Activated T-cell treated with anti-CD3 and anti-CD28 coated beads, Interleukin-2, amount 50 U/mL, for 1 hour (primary cell): Measurements from ENCODE around the gene CCL22.
"Not testable (repeated sequence)": the region's sequence is repeated elsewhere in the genome, so short reads cannot be mapped to it uniquely, and the experiment has no call there.

Source experiments
- DNase-seq: peaks from one replicate; pipeline ENCODE4 v3.0.0-alpha.2; 2020

The CCL22 gene

DNA sequence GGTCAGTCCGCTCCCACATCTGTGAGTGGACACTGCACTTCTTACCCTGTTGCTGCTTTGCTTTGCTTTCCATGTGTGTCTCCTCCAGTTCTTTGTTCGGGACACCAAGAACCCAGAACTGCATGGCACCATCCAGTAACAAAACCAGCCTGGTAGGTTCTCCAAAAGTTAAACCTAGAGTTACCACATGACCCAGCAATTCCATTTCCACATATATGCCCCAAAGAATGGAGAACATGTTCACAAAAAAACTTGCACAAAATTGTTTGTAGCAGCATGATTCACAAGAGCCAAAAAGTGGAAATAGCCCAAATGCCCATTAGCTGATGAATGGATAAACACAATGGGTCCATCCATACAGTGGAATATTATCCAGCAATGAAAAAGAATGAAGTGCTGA lies 10.3 kb upstream of the CCL22 start:
- DNase-seq, result no peak

DNA sequence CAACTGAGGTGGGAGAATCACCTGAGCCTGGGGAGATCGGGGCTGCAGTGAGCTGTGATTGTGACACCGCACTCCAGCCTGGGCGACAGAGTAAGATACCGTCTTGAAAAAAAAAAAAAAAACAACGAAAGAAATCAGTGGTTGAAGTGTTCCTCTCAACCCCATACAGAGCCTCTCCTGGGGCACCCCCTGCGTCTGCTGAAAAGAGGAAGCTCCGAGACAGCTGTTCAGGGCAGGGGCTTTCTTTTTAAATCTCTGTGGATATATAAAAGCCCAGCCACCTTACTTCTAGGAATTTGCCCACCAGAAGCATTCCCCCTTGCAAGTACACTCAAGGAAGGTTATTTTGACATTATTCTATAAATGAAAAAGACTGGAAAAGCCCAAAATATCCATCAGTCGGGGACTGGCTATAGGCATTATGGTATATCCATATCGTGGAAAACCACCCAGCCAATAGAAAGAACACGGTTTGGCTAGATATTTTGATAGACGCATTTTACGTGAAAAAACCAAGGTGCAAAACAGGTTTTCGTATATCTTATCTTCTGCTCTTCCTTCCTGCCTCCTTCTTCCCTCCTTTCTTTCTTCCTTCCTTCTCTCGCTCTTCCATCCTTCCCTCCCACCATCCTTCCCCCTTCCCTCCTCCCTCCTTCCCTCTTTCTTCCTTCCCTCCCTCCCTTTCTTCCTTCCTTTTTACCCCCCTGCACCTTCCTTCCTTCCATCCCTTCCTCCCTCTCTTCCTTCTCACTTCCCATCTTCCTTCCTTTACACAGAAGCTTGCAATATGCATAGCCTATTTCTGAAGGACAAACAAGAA lies 9.2 kb upstream of the CCL22 start:
- DNase-seq, result no peak

DNA sequence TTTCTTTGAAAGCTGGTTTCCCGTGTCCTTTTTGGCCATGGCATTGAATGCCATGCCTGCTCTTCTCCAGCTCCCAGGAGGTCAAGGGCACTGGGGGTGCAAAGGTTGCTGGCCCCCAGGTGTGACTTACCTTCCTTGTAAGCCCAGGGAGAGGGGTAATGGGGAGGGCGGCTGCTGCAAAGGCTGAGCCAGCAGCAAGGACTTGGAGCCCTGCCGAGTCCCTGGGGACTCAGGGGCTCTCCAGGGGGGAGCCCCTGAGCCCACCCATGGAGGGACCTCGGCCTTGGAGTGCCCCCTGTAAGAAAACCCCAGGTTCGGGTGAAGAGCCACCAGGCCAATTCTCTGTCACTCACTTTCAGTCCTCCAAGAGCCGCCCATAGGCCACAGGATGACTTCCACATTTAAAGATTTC lies 5.9 kb upstream of the CCL22 start:
- DNase-seq, result no peak

DNA sequence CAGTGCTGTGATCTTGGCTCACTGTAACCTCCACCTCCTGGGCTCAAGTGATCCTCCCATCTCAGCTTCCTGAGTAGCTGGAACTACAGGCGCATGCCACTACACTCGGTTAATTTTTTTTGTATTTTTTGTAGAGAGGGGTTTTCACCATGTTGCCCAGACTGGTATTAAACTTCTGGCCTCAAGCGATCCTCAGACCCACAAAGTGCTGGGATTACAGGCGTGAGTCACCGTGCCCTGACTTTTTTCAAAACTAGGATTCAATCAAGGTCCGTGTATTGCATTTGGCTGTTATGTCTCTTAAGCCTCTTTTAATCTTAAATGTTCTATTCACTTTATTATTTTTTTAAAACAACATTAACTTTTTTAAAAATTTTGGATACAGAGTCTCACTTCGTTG lies 4.3 kb upstream of the CCL22 start:
- DNase-seq, result no peak

DNA sequence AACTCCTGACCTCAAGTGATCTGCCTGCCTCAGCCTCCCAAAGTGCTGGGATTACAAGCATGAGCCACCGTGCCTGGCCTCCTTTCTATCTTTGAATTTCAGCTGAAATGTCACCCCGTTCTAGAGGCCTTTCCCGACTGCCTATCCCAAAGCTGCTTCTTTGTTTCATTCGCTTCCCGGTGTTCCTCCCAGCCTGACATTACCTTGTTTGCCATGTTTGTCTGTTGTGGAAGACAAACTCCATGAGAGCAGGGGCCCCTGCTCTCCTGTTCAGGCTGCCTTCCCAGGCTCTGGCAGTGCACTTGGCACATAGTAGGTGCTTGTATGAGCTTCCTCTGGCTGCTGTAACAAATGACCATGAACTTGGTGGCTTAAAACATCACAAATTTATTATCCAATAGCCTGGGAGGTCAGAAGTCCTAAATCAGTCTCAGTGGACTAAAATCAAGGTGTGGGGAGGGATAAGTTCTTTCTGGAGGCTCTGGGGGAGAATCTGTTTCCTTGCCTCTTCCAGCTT lies 2.6 kb upstream of the CCL22 start:
- DNase-seq, result no peak

DNA sequence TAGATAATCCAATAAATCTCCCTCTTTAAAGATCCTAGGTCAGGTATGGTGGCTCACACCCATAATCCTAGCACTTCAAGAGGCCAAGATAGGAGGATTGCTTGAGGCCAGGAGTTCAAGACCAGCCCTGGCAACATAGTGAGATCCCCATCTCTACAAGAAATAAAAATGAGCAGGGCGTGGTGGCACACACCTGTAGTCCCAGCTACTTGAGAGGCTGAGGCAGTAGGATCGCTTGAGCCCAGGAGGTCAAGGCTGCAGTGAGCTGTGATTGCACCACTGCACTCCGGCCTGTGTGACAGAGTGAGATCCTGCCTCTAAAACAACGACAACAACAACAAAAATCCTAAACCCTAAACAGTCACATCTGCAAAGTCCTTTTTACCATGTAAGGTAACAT lies 2.0 kb upstream of the CCL22 start:
- DNase-seq, result no peak

DNA sequence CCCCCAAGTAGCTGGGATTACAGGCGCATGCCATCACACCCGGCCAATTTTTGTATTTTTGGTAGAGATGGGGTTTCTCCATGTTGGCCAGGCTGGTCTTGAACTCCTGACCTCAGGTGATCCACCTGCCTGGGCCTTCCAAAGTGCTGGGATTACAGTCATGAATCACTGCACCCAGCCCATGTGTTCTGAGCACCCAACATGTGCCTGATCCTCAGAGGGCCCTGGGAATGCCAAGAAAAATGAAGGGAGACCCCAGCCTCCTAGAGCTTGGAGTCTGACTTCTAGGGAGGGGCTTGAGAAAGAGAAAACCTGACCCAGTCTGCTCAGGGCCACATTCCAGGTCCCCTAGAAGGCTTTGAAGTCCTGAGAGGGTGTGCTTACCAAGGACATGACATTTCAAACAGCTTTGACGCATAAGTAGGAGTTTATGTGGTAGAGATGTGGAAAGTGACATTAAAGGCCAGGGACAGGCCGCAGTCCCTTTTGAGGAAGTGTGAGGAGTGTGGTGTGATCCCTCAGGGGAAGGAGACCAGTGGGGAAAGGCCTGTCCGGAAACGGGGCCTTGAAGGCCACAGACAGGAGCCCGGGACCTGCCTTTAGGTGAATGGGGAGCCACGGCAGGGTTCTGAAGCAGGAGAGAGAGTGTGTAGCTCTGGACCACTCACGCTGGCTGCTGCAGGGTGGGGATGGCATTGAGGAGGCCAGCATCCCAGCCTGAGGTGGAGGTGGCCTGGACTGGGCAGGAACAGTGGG lies 1.1 kb upstream of the CCL22 start:
- no peak for DNase-seq

DNA sequence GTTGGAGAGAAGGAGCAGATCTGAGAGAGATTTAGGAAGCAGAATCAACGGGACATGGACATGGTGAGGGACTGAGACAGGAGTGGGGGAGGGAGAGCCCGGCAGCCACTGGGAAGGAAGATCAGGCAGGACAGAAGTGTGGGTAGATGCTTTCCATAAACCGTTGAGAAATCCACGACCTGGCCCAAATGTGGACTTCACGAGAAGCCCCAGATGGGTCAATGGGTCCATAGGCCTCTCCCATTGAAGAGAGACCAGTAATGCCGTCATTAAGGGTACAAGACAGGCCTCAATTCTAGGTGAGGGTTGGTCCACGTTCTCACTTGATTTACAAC lies 530 bp upstream of the CCL22 start:
- DNase-seq, result no peak

DNA sequence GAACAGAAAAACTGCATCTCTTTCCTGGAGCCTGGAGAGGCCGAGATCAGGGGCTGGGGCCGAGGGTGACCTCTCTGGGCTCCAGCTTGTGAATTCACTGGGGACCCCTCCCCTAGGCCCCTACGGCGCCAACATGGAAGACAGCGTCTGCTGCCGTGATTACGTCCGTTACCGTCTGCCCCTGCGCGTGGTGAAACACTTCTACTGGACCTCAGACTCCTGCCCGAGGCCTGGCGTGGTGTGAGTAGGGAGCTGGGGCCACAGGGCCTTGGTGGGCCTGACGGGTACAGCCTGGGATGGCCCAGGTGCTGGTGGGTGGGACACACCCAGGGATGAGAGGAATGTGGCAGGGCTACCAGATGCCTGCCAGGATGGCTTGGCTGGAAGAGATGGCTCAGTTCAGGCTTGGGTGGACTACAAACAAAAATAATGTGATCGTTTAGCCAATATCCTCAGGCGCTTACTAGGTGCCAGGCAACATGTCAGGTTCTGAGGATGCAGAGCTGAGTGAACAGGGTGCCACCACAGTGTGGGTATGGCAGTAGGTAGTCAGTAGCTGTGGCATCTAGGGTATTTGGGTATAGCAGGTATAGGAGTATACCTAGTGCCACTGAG lies 1.8 kb downstream of the CCL22 start:
- no peak for DNase-seq

DNA sequence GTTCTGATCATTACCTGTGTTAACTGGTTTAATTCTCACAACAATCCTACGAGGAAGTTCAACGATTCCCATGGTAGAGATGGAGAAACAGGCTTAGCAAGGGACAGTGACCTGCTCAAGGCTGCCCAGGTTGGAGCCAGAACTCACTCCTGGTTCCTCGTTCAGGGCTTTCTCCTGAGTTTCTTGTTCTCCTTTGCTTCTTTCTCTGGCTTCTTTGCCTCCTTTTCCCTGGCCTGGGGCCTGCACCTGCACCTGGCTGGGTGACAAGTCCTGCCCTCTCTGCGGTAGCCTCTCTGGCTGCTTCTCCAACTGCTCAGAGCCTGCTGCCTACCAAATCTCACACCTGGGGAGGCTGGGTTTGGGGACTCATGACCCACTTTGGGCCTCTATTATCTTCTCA lies 2.8 kb downstream of the CCL22 start:
- no peak for DNase-seq

DNA sequence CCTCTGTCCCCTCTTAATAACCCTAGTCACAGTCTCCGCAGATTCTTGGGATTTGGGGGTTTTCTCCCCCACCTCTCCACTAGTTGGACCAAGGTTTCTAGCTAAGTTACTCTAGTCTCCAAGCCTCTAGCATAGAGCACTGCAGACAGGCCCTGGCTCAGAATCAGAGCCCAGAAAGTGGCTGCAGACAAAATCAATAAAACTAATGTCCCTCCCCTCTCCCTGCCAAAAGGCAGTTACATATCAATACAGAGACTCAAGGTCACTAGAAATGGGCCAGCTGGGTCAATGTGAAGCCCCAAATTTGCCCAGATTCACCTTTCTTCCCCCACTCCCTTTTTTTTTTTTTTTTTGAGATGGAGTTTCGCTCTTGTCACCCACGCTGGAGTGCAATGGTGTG lies 5.6 kb downstream of the CCL22 start:
- DNase-seq, result no peak

DNA sequence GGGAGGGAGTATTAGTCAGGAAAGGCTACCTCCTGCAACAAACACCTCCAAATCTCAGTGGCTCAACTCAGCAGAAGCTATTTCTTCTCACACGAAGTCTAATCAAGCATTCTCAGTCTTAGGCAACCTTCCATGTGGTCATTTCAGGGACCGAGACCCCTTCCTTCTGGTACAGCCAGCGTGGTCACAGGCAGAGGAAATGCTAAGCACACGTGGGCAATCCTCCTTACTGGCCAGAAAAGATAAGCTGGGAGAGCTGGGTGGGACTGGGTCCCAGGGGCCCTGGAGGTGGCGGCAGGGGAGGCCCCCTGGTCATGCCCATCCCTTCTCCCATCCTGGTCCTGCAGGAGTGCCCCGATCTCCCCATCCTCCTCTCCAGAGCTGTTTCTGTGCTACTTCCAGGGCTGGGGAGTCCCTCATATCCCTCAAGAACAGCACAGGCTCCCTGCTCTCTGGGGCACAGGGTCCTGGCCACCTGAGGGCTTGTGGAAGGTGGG lies 8.0 kb downstream of the CCL22 start:
- DNase-seq, result no peak

DNA sequence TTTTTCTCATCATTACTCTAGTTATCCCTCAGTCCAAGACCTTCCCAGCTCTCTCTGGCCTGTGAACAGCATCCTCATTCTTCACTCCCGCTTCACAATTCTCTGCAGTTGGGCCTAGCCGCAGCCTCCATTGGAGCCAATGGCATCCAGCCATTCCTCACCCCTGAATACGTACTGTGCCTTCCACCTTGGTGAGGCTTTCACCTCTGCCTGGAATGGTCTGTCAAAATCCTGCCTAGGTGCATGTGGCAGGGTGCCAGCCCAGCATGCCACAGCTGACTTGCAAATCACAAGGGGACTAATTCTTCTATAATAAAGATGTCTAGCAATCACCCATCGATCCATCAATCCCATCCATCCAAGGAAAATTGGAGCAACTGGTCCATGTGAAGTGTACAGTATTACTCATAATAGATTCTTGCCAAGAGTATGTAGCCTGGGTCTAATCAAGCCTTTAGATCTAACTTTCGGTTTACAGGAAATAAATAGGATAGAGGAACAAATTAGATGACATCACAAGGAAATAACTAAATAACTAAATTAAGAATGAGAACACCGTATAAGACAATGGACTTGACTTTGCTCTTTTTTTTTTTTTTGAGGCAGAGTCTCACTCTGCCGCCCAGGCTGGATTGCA lies 8.7 kb downstream of the CCL22 start:
- no peak for DNase-seq

DNA sequence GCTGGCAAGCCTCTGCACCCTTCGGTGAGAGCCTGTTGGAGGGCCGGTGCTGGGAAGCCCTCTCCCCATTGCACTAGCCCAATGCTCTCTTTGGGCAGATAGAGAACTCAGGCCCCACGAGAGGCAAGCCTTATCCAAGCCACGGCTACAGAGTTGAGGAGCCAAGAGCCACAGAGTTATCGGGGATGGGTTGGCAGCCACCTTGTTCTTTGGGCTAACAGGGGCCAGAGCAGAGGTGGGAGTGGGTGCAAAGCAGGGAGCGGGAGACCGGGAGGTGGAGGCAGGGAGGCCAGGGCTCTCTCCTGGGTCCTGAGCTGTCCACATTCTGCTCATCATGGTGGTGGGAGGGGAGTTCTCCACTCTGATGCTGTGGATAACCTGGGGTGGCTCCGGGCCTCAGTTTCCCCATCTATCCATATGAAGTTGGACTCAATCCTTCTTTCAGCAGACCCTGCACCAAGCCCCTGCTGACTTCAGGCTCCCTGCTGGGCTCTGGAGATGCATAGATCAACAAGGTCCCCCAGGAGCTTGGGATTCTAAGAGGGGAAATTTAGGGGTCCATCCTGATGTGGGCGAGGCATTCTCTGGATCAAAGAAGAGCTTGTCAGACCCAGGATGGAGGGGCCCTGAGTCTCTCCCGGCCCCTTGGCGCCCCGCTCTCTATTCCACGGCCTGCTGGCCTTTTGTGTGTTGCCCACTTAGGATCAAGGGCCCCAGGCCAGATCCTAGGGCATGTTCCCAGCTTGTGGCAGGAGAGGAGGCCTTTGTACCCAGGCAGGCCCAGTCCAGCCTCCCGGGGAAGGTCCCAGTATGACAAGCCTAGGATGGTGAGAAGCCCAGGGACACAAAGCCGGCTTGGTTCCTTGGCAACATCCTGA lies 13.2 kb downstream of the CCL22 start:
- DNase-seq, result no peak

DNA sequence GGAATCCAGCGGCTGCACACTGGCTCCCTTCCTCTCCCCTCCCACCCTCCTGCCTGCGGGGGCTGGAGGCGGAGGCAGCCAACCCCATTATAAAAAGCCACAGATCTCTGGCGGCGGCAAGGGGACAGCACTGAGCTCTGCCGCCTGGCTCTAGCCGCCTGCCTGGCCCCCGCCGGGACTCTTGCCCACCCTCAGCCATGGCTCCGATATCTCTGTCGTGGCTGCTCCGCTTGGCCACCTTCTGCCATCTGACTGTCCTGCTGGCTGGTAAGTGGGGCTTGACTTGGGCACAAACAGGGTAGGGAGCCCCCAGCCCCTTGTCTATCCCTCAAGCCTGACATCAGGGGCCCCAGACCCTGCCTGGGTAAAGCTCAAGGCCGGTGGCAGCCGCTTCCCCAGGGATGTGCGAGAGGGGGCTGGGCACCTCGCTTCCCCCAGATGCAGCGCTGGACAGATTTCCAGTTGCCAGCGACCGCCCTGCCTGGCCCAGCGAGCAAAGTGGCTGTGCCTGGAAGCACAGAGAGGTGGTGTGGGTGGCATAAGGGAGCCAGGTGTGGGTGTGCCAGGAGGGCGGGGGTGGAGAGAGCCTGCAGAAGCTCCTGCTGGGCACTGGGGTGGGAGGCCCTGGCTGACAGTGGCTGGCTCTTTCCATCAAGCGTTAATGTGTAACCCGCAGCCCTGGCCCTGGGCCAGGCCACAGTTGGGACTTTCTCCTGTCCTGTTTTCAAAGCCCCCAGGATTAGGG lies 14.0 kb downstream of the CCL22 start, which contains the start of gene CX3CL1:
CX3CL1 (plus strand) TSS at position 119 of the 745 bp plus-strand sequence; CDS start at position 198, 79 bp downstream.
- DNase-seq, result no peak

DNA sequence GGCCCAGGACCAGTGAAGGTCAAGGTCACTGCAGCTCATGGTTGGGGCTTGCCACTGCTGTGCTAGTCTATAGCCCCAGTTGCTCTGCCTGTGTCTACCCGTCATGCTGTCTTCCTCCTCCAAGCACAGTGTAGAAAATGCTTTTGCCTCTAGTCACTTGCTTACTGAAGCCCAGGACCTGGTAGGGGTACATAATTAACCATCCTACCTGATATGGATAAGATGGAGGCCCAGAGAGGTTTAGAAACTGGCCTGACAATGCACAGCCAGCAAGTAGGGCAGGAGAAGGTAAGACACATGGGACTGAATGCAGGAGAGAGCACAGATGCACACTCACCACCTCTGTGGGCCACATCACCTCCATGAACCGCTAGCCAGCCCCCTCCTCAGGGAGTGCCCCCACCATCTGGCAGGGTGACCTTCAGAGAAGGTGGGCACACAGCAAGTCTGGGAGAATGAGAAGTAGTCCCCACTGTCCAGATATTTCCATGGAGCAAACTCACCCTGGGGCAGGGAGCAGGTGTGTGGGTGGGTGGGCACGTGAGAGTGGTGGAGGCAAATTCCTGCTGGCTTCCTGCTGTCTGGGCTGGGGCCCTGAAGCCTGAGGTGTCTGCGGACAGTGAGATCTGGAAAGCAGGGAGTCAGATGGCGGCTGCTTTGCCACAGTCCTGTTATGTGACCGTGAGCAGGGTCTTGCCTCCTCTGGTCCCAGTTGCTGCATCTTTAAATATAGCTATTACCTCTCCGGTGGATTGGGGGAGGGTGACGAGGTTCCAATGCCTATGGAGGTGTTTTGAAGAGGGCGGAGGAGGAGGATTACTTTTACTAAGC lies 14.7 kb downstream of the CCL22 start:
- no peak for DNase-seq

DNA sequence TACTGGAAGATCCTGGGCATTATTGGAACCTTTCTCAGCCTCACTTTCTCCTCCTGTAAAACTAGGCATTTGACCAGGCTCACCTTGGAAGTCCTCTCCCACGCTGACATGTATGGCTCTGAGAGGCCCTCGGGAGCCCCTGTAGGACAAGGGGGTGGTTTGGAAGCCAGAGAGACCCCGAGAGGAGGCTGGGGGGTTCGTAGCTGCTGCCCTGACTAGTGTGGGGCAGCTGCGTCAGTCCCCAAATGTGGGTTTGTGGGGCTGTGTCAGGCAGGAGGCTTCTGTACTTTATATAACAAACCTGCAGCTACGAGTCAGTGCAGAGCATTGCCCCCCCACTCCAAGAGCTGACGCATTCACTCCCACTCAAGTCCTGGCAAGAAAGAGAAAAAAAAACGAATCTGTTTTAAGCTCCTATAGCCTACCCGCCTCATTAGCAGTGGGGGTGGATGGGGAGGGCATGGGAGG lies 15.5 kb downstream of the CCL22 start:
- DNase-seq, result no peak

DNA sequence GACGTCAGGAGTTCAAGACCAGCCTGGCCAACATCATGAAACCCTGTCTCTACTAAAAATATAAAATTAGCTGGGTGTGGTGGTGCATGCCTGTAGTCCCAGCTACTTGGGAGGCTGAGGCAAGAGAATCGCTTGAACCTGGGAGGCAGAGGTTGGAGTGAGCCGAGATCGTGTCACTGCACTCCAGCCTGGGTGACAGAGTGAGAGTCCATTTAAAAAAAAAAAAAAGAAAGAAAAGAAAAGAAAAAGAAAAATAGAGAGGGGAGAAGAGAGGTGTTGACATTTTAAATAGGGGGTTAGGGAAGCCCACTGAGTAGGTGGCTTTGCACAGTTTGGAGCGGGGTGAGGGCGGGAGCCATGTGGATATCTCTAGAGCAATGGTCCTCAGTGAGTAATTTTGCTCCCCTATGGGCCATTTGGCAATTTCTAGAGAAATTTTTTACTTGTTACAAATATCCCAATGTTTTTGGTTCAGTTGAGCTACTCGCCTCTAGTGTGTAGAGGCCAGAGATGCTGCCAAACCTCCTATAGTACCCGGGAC lies 16.4 kb downstream of the CCL22 start:
- DNase-seq, result not testable (repeated sequence)

DNA sequence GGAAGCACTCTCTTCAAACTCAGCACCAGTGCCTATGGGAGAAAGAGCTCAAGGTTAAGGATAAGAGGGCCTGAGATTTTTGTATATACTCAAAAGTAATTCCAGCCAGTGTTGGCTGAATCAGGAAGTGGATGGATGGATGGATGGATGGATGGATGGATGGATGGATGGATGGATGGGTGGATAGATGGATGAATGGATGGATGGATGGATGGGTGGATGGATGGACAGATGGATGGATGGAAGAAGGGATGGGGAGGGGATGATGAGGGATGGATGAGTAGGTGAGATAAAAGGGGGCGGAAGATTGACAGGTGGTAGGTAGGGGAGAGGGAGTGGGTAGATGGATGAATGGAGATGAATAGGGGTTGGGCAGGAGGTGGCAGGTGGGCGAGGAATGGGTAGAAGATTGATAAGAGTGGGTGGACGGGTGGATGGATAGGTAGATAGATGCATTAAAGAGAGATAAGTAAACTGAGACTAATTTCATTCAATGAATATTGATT lies 17.8 kb downstream of the CCL22 start:
- no peak for DNase-seq
